IPS-NIHi7 (cell line): ENCODE results near the gene CCL3.
"Not testable (repeated sequence)": the region's sequence is repeated elsewhere in the genome, so short reads cannot be mapped to it uniquely, and the experiment has no call there.

Experiments
- DNase-seq: peaks from one replicate; pipeline ENCODE4 v3.0.0; 2012; ENCODE audit warnings: mixed read lengths; ENCODE audit errors: extremely low spot score

Gene CCL3

DNA sequence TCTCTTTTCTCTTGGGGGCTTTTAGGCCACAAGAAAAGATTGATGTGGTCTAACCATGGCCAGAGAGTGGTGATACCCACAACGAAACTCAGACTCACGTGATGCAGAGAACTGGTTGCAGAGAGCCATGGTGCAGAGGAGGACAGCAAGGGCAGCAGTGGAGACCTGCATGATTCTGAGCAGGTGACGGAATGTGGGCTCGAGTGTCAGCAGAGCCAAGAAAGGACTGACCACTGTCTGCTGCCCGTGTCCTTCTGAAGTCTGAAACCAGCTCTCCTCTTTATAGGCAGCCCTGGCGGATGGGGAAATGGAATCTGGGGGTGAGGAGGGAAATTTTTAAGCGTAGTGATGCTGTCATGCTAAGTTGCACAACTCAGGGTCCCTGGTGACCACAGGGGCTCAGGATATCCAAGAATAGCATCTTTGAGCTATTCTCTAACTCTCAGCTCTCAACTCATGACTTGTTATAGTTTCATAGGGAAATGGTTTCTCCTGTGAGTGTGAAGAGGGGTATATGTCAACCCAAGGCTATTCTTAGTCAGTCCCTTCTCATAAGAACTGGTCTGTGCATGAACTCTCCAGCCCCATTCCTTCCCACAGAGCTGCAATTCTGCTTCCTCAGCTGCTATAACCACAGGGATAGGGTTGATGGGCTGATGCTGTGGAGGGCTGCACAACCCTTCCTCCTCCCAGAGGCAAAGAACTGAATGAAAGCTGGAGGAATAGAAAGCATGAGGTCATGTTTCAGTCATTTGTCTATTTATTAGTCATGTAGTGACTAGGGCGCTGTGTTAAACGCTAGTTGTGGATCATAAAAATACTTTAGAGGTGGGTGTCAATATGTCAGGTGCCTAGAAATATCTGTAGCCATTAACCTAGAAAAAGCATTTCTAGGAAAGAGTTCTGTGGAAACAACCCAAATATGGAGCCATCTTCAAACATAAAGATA, at the start of gene CCL3:
Gene CCL3, minus strand, starts transcription at position 256 of the 949 bp plus-strand sequence. Its CDS starts 85 bp downstream, at position 171.
- no peak for DNase-seq

DNA sequence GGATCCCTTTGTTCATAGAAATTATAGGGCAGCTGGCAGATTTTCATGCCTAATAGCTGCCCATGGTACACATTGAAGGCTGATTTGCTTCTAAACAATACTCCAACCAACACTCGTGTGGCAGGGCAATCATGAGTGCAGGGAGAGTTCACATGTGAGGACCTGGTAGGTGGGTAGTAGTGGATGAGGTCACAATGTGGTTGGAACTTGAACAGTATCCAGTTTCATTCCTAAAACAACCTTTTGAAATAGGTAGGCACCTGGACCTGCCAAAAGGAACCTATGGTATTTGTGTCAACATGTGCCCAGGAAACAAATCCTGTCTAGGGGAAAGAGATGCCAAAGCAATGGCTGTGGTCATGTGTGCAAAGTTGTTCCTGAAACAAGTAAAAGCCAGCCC, 46.5 kb upstream of the CCL3 start:
- DNase-seq = no peak

- DNase-seq = no peak
These were observed 46.1 kb upstream of the CCL3 start for GRCh38 chr17:36136036-36136435.

- DNase-seq = no peak
These were observed 45.5 kb upstream of the CCL3 start for GRCh38 chr17:36135465-36135864.

- no peak for DNase-seq
These were observed 43.8 kb upstream of the CCL3 start for GRCh38 chr17:36133602-36134236.

DNA sequence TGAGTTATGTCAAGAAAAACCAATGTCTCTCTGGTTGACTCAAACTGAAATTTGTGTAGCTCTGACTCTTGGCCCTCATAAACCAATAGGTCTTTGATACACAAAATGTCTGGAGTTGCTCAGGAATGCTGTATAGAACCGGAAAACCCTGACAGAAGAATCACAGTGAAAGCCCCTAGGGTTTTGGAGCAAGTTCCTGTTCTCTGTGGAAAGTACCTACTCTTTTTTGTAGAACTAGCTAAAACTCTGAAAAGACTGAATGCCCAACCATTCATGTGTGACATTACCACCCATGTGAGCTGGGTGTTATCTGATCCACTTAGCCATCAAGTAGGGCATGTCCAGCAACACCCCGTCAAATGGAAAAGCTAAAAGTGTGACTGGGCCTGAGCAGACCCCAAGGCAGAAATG, 42.5 kb upstream of the CCL3 start:
- no peak for DNase-seq

DNA sequence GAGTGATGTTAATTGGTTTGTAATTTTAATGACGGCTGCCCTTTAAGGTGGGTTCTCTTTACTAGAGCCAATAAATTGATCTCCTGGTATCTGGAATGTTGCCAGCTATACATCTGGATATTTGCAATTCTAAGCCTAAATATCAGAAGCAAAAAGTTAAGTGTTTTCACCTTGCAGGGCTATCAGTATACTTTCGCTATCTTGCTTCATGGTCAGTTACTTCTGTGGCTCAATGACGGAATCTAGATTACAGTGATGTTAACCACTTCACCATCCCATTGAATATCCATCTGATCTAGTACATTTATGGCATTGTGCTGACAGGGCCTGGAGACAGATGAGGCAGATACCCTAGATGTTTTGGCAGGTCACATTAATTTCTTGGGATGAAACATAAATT, 42.0 kb upstream of the CCL3 start:
- DNase-seq = no peak

DNA sequence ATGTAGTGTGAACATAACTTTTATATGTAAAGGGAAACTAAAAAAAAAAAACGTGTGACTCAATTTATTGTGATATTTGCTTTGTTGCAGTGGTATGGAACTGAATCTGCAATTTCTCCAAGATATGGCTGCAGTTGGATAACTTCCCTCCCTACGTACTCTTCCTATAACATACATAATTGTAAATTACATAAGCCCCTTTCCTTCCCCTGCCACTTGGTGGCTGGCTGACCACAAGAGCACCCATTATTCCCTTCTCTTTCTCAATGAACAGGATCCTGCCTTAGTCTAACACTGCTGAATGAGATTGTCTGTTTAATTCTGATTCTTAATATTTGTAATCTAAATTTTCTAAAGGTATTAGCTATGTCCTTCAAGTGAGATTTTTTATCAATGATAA, 41.5 kb upstream of the CCL3 start:
- DNase-seq = no peak

DNA sequence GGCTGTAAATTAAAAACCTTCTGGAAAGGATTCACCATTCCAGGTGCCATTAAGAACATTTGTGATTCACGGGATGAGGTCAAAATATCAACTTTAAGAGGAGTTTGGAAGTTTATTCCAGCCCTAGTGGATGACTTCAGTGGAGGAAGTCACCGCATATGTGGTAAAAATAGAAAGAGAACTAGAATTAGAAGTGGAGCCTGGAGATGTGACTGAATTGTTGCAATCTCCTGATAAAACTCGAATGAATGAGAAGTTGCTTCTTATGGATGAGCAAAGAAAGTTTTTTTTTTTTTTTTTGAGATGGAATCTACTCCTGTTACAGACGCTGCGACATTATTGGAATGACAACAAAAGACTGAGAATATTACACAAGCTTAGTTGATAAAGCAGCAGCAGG, 40.4 kb upstream of the CCL3 start:
- DNase-seq = no peak

DNA sequence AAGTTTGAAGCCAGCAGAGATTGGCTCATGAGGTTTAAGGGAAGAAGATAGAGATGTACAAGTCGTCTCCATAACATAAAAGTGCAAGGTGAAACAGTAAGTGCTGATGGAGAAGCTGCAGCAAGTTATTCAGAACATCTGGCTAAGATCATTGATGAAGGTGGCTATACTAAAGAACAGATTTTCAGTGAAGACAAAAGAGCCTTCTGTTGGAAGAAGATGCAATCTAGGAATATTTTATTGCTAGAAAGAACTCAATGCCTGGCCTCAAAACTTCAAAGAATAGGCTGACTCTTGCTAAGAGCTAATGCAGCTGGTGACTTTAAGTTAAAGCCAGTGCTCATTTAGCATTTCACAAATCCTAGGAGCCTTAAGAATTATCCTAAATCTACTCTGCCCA, 39.7 kb upstream of the CCL3 start:
- no peak for DNase-seq

- no peak for DNase-seq
These were observed 38.6 kb upstream of the CCL3 start for GRCh38 chr17:36128411-36128978.

GRCh38 chr17:36127911-36128310, 38.0 kb upstream of the CCL3 start:
- DNase-seq = no peak

GRCh38 chr17:36127199-36127893, 37.4 kb upstream of the CCL3 start:
- DNase-seq = no peak

DNA sequence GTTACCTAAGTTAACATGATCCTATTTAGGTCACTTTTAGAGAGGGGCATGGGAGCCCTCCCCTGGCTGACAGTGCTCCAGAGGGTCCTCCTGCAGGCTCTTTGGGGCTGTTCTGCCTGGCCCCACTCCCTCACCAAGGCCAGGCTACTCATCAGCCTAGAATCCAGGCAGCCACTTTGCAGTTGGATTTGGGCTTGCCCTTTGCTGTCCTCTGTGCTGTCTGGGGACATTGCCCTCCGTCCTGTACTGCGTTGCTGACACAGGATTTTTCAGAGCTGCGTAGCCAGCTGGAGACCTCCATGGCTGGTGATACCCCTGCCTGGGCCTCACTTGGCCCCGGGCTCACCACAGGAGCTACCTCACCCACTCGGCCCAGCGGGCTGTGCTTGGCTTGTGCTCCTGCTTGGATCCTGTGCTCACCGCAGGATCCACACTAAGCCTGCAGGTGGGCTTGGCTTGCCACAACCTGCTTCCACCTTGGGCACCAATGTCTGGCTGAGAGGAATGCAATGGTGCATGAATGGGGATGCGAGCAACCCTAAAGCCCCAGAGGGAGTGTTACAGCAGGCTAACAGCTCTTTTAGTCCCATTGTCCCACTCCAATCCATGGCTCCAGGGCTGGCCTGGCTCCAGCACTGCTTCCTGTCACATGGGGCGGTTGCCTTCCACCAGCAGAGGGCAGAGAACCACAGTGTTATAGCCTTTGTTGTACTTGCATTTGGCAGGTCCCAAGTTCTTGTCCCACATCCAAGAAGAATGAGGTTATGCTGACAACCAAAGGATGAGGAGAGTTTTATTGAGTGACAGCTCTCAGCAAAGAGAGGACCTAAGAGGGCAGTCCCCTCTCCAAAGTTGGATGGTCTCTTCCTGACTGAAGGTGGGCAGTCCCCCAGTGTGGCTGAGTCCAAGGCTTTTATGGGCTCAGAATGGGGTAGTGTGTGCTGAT, 35.2 kb upstream of the CCL3 start:
- no peak for DNase-seq

DNA sequence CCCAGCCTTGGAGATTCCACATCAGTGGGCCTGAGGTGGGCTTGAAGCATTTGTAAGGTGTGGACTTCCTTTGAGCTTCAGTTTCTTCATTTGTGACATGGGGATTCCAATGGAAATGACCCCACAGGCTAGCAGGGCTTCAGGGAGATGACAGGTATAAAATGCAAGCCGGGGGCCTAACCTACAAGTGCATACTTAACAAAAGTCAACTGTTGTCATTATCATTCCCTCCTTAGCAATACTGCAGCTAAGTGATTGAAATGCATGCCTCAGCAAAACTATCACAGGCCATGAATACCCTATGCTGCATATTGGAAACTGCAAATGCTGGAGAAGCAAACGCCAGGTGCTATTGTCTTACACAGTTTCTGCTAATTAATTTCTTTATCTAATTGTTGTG, 33.5 kb upstream of the CCL3 start:
- DNase-seq = no peak

- not testable (repeated sequence) for DNase-seq
These were observed 31.2 kb upstream of the CCL3 start for GRCh38 chr17:36121099-36121498.

- no peak for DNase-seq
These were observed 30.3 kb upstream of the CCL3 start for GRCh38 chr17:36120221-36120620.

- DNase-seq = no peak
These were observed 28.8 kb upstream of the CCL3 start for GRCh38 chr17:36118477-36119353.

GRCh38 chr17:36117505-36118382, 27.8 kb upstream of the CCL3 start:
- DNase-seq = no peak
